Gastrocnemius medialis (tissue), 4 donors: ENCODE results near the gene GRAP.
"Not testable (repeated sequence)": the region's sequence is repeated elsewhere in the genome, so short reads cannot be mapped to it uniquely, and the experiment has no call there.

Experiments
- CTCF ChIP-seq, 5 experiments: fragments of 450-650 bp in 3 of 5; fragments of 200-600 bp in 2 of 5; sonication (generic) in 2 of 5; IDR thresholded peaks in 4 of 5; conservative IDR thresholded peaks in 1 of 5; 1 replicate in 4 of 5; 2 replicates in 1 of 5; pipeline ENCODE4 v1.5.1; 2016 to 2019; ENCODE audit warnings: antibody characterized with exemption in 5 of 5, mild to moderate bottlenecking in 3 of 5, moderate library complexity in 3 of 5
- POLR2A ChIP-seq, 2 donors: fragments of 450-650 bp; IDR thresholded peaks; one replicate each; pipeline ENCODE4 v1.6.1; 2017; ENCODE audit warnings: antibody characterized with exemption in 2 of 2, mild to moderate bottlenecking in 2 of 2, moderate library complexity in 2 of 2

GRCh38 chr17:19029740-19030139 is 17.0 kb downstream of the GRAP start:
- not testable (repeated sequence) for TF ChIP-seq CTCF (IDR thresholded peaks at IDR 0.05 in 4 of 5, conservative IDR thresholded peaks at IDR 0.05 in 1 of 5); POLR2A (IDR thresholded peaks at IDR 0.05)
